ENCODE data around the gene KNSTRN.

The KNSTRN gene

DNA sequence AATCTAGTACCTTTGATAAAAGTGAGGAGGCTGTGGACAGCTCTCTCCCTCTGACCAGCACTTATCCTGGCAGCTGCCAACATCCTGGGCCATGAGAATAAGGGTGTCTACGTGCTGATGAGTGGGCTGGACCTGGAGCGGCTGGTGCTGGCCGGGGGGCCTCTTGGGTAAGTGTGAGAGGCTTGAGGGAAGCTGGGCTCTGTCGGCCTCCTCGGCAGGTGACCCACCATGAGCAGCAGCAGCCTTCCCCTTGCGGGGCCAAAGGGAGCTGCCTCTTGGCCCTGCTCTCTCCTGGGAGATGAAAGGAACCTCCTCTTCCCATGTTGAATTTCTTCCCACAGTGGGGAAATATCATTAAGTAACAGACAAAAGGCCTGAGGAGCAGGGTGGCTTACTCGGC is 32.3 kb downstream of the KNSTRN start:
- H3K9me3 ChIP-seq (replicated peaks; ENCODE audit: low read length), result no peaks in the 10 kb centered on the region

DNA sequence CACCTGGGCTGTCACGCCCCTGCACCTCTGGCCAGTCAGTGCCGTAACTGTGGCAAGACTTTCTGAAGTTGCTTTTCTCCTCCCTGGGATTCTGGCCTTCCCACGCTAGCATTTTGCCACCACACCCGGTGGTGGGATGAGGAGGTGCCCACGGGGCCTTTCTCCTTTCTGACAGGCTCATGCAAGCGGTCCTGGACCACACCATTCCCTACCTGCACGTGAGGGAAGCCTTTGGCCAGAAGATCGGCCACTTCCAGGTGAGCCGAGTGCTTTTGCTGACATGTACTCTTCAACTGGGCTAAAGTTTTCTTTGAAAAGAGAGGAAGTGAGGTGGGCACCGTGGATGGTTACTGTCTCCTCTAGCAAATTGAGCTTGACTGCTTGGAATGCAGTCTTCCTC is 32.7 kb downstream of the KNSTRN start:
- no peak overlapping the region for H3K4me2 ChIP-seq (ENCODE audit: low read length)
- peaks cover 66% of the 10 kb centered on the region for H3K36me3 ChIP-seq (ENCODE audit: insufficient read depth, low read length)
- no peak overlapping the region for H3K9ac ChIP-seq (ENCODE audit: low read depth, low read length)
- H3K4me1 ChIP-seq (ENCODE audit: control insufficient read depth, insufficient read depth, low read length), result no peaks in the 10 kb centered on the region
- no peak overlapping the region for H3K4me3 ChIP-seq (ENCODE audit: low read length)
- no peaks in the 10 kb centered on the region for H3K9me3 ChIP-seq (replicated peaks; ENCODE audit: low read length)
- no peaks in the 10 kb centered on the region for H3K27me3 ChIP-seq (ENCODE audit: control insufficient read depth, insufficient read depth, low read length)

More for the DNA sequence above, 32.3 kb downstream of the KNSTRN start:
- no peak overlapping the region for H3K4me2 ChIP-seq (ENCODE audit: low read length)
- H3K4me3 ChIP-seq (ENCODE audit: low read length), result no peak overlapping the region
- no peak overlapping the region for H3K9ac ChIP-seq (ENCODE audit: low read depth, low read length)
- no peaks in the 10 kb centered on the region for H3K4me1 ChIP-seq (ENCODE audit: control insufficient read depth, insufficient read depth, low read length)
- no peaks in the 10 kb centered on the region for H3K27me3 ChIP-seq (ENCODE audit: control insufficient read depth, insufficient read depth, low read length)
- peaks cover 66% of the 10 kb centered on the region for H3K36me3 ChIP-seq (ENCODE audit: insufficient read depth, low read length)

DNA sequence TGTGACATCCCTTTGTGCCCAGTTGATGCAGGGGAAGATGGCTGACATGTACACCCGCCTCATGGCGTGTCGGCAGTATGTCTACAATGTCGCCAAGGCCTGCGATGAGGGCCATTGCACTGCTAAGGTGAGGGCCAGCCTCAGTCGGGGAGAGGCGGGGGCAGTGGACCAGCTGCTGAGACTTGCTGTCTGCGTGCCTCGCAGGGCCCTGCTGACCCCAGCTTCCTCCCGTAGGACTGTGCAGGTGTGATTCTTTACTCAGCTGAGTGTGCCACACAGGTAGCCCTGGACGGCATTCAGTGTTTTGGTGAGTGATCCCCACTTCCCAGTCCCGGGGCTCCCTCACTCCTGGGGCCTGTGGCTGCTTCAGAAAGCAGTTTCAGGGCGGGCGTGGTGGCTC is 33.5 kb downstream of the KNSTRN start:
- Histone ChIP-seq H3K27me3 (ENCODE audit: control insufficient read depth, insufficient read depth, low read length) (no peaks in the 10 kb centered on the region), H3K4me1 (ENCODE audit: control insufficient read depth, insufficient read depth, low read length) (no peaks in the 10 kb centered on the region), H3K9me3 (replicated peaks; ENCODE audit: low read length) (no peaks in the 10 kb centered on the region), H3K4me2 (ENCODE audit: low read length) (no peak overlapping the region), H3K4me3 (ENCODE audit: low read length) (no peak overlapping the region), H3K36me3 (ENCODE audit: insufficient read depth, low read length) (peaks cover 58% of the 10 kb centered on the region), H3K9ac (ENCODE audit: low read depth, low read length) (no peak overlapping the region)

DNA sequence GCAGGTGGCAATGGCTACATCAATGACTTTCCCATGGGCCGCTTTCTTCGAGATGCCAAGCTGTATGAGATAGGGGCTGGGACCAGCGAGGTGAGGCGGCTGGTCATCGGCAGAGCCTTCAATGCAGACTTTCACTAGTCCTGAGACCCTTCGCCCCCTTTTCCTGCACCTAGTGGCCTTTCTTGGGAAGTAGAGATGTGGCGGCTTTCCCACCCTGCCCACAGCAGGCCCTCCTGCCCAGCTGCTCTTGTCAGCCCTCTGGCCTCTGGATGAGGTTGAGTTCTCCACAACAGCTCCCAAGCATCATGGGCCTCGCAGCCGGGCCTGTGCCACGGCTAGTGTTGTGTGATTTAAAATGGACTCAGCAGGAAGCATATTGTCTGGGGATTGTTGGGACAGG is 35.6 kb downstream of the KNSTRN start:
- Histone ChIP-seq H3K4me3 (ENCODE audit: low read length) (no peak overlapping the region), H3K4me2 (ENCODE audit: low read length) (no peak overlapping the region), H3K9ac (ENCODE audit: low read depth, low read length) (no peak overlapping the region), H3K36me3 (ENCODE audit: insufficient read depth, low read length) (peaks cover 38% of the 10 kb centered on the region), H3K27me3 (ENCODE audit: control insufficient read depth, insufficient read depth, low read length) (no peaks in the 10 kb centered on the region), H3K9me3 (replicated peaks; ENCODE audit: low read length) (no peaks in the 10 kb centered on the region), H3K4me1 (ENCODE audit: control insufficient read depth, insufficient read depth, low read length) (peaks cover 8% of the 10 kb centered on the region)

DNA sequence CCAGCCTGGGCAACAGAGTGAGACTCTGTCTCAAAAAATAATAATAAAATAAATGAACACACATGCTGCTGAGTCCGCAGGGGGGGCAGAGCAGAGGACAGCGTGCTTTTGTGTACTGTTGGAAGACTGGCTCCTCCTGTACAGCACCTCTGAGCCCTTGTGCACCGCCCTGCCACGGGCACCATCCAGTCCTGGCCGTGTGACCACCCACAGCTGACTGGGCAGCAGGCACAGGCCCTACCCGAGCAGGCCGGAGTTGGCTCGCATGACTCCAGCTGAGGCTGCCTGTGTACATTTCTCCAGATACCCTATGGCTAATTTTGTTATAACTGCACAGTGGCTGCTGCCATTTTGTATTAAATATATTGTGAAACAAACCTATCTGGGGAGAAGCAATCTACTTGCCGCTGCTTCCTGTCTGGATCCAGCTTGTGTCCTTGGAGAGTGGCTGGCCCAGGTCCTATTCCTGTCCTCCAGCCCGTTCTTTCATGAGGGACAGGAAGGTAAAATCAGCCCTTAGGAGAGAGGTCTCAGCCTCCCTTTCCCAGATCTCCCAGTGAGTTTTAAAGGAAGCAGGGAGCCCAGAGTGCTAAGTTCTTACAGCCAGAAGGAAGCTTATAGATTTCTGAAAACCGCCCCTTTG is 37.7 kb downstream of the KNSTRN start:
- H3K36me3 ChIP-seq (ENCODE audit: insufficient read depth, low read length), result peaks cover 23% of the 10 kb centered on the region
- peaks cover 8% of the 10 kb centered on the region for H3K4me1 ChIP-seq (ENCODE audit: control insufficient read depth, insufficient read depth, low read length)
- H3K9me3 ChIP-seq (replicated peaks; ENCODE audit: low read length), result no peaks in the 10 kb centered on the region
- H3K4me3 ChIP-seq (ENCODE audit: low read length), result no peak overlapping the region
- no peaks in the 10 kb centered on the region for H3K27me3 ChIP-seq (ENCODE audit: control insufficient read depth, insufficient read depth, low read length)
- H3K9ac ChIP-seq (ENCODE audit: low read depth, low read length), result no peak overlapping the region
- no peak overlapping the region for H3K4me2 ChIP-seq (ENCODE audit: low read length)

DNA sequence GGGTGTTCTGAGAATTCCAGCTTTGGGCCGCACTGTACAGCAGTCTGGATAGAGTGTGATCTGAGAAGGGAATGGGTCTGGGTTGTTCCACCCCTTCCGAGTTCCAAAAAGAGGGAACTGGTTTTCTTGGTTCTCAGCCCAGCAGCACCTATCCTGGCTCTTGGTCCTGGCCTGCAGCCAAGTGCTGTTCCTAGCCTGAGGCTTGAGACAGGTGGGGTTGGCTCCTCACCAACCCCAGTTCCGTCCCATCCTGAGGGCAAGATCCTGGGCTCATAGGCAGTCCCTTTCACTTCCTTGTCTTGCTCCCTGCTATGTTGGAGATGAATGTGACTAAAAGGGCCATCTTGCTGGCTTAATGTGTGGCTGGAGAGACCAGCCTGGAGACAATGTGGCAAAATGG is 38.3 kb downstream of the KNSTRN start:
- H3K9ac ChIP-seq (ENCODE audit: low read depth, low read length), result no peak overlapping the region
- H3K36me3 ChIP-seq (ENCODE audit: insufficient read depth, low read length), result peaks cover 17% of the 10 kb centered on the region
- H3K4me3 ChIP-seq (ENCODE audit: low read length), result no peak overlapping the region
- peaks cover 8% of the 10 kb centered on the region for H3K4me1 ChIP-seq (ENCODE audit: control insufficient read depth, insufficient read depth, low read length)
- no peak overlapping the region for H3K4me2 ChIP-seq (ENCODE audit: low read length)
- no peaks in the 10 kb centered on the region for H3K9me3 ChIP-seq (replicated peaks; ENCODE audit: low read length)
- no peaks in the 10 kb centered on the region for H3K27me3 ChIP-seq (ENCODE audit: control insufficient read depth, insufficient read depth, low read length)

DNA sequence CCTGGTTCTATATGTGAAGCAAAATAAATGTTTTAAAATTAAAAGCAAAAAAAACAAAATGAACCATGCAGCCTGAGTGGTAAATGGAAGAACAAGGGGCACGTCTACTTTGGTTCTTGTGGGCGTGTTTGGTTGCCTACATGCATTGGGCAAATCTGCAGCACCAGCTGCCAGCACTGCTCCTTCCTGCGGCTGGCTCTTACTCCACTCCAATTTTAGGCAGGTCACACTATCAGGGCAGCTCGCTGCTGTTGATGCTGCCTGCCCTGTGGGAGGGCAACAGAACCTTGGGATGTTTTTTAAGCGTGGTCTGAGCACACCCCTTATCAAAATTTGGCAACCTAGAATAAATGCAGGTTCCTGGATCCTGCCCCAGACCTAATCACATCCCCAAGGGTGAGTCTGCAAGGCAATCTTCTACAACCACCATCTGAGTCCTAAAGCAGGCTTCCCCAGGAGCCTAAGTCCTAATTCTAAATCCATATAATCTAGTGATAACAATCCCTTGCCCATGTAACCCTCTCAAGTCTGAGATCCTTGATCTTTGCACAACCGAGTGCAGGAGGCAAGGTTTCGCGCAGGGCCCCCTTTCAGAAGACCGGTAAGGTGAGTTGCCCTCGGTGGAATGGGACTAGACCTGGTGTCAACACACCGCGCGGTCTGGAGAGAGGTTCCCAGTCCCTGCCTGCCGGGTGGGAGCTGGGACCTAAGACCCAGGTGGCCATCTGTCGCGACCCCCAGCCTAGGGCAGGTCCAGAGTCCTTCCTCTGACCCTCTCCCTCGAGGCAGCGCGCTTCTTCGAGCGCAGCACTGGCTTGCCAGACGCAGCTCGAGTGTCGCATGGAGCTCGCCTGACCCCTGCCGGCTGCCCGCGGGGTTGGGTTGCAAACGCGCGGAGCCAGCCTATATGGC is 39.0 kb downstream of the KNSTRN start:
- no peak overlapping the region for H3K9ac ChIP-seq (ENCODE audit: low read depth, low read length)
- peaks cover 11% of the 10 kb centered on the region for H3K36me3 ChIP-seq (ENCODE audit: insufficient read depth, low read length)
- H3K27me3 ChIP-seq (ENCODE audit: control insufficient read depth, insufficient read depth, low read length), result no peaks in the 10 kb centered on the region
- peaks cover 8% of the 10 kb centered on the region for H3K4me1 ChIP-seq (ENCODE audit: control insufficient read depth, insufficient read depth, low read length)
- H3K4me3 ChIP-seq (ENCODE audit: low read length), result no peak overlapping the region
- H3K4me2 ChIP-seq (ENCODE audit: low read length), result peak overlapping the region; percentile 75
- H3K9me3 ChIP-seq (replicated peaks; ENCODE audit: low read length), result no peaks in the 10 kb centered on the region

DNA sequence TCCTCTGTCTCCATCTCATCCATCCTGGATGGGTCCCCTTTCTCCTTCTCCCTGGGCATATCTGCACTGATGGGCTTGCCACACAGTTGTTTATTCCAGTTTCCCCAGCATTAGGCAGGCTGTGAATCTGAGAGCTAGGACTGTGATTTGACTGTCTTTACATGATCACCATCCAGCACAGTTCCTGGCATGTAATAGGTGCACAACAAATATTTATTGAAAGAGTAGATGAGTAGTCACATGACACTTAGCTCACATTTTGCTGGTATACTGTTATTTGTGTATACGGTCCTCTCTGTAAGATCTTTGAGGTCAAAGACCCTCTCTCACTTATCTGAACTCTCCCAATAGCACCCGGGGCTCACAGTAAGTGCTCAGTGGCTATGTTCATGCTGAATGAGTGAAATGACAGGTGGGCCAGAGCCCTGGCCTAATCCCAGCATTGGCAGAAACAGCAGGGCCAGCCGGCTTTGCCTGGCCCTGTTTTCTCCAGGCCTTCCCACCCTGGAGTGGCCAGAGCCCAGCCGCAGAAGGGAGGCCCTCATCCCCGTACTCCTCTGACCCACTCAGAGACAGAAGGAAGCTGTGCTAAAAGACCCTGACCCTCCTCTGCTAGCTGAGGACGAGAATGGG is 42.1 kb downstream of the KNSTRN start:
- peaks cover 13% of the 10 kb centered on the region for H3K27me3 ChIP-seq (ENCODE audit: control insufficient read depth, insufficient read depth, low read length)
- no peaks in the 10 kb centered on the region for H3K9me3 ChIP-seq (replicated peaks; ENCODE audit: low read length)
- no peak overlapping the region for H3K4me2 ChIP-seq (ENCODE audit: low read length)
- peaks cover 8% of the 10 kb centered on the region for H3K4me1 ChIP-seq (ENCODE audit: control insufficient read depth, insufficient read depth, low read length)
- H3K36me3 ChIP-seq (ENCODE audit: insufficient read depth, low read length), result no peaks in the 10 kb centered on the region
- no peak overlapping the region for H3K9ac ChIP-seq (ENCODE audit: low read depth, low read length)
- no peak overlapping the region for H3K4me3 ChIP-seq (ENCODE audit: low read length)

DNA sequence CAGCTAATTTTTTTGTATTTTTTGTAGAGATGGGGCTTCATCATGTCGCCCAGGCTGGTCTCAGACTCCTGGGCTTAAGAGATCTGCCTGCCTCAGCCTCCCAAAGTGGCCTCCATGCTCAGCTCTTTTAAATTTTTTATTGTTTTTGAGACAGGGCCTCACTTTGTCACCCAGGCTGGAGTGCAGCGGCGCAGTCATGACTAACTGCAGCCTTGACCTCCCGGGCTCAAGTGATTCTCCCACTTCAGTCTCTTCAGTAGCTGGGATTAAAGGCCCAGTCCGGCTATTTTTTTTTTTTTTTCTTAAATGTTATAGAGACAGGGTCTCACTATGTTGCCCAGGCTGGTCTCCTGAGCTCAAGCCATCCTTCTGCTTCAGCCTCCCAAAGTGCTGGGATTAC is 43.2 kb downstream of the KNSTRN start:
- no peaks in the 10 kb centered on the region for H3K9me3 ChIP-seq (replicated peaks; ENCODE audit: low read length)
- peaks cover 24% of the 10 kb centered on the region for H3K27me3 ChIP-seq (ENCODE audit: control insufficient read depth, insufficient read depth, low read length)
- H3K9ac ChIP-seq (ENCODE audit: low read depth, low read length), result no peak overlapping the region
- no peak overlapping the region for H3K4me2 ChIP-seq (ENCODE audit: low read length)
- H3K4me3 ChIP-seq (ENCODE audit: low read length), result no peak overlapping the region
- peaks cover 15% of the 10 kb centered on the region for H3K4me1 ChIP-seq (ENCODE audit: control insufficient read depth, insufficient read depth, low read length)
- H3K36me3 ChIP-seq (ENCODE audit: insufficient read depth, low read length), result no peaks in the 10 kb centered on the region

DNA sequence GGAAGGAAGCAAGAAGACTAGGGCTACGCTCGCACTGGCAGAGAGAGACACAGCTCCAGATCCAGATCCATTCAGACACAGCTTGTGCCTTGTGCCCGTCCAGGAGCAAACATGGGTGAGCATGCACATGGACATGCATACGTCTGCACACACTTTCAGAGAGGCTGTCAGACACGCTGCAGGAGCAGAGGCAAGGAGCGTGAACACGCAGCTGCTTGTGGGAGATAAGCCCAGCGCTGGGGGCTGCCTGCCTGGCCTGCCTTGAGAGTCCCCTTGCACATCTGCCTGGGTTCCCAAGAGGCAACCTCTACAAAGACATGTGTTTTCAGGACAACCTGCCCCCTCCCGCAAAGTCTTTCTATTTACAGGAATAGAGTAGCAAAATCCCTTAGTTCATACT is 44.7 kb downstream of the KNSTRN start:
- Histone ChIP-seq H3K9me3 (replicated peaks; ENCODE audit: low read length) (no peaks in the 10 kb centered on the region), H3K36me3 (ENCODE audit: insufficient read depth, low read length) (no peaks in the 10 kb centered on the region), H3K4me1 (ENCODE audit: control insufficient read depth, insufficient read depth, low read length) (peaks cover 6% of the 10 kb centered on the region), H3K4me2 (ENCODE audit: low read length) (no peak overlapping the region), H3K27me3 (ENCODE audit: control insufficient read depth, insufficient read depth, low read length) (peaks cover 29% of the 10 kb centered on the region), H3K4me3 (ENCODE audit: low read length) (no peak overlapping the region), H3K9ac (ENCODE audit: low read depth, low read length) (no peak overlapping the region)

DNA sequence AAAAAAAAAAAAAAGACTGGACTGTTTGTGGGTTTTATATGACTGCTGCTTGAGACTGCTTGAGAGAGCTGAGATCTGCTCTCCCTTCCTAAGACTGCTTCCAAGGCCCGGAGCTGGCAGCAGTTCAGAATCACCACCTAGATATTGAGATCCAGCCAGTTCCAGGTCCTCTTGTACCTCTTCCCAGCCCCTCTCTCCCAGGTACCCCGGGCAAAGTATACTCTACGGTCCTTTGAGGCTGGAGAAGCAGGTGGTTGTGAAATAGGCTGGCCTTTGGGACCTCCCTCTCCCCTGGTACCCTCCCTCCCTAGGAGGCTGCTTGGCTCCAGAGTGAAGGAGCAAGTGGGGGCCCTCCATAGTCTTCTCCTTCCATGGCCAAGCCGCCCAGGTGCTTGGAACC is 45.7 kb downstream of the KNSTRN start:
- H3K27me3 ChIP-seq (ENCODE audit: control insufficient read depth, insufficient read depth, low read length), result peaks cover 39% of the 10 kb centered on the region
- H3K4me2 ChIP-seq (ENCODE audit: low read length), result no peak overlapping the region
- H3K36me3 ChIP-seq (ENCODE audit: insufficient read depth, low read length), result no peaks in the 10 kb centered on the region
- peaks cover 6% of the 10 kb centered on the region for H3K4me1 ChIP-seq (ENCODE audit: control insufficient read depth, insufficient read depth, low read length)
- no peak overlapping the region for H3K9ac ChIP-seq (ENCODE audit: low read depth, low read length)
- no peaks in the 10 kb centered on the region for H3K9me3 ChIP-seq (replicated peaks; ENCODE audit: low read length)
- H3K4me3 ChIP-seq (ENCODE audit: low read length), result no peak overlapping the region

All from skeletal muscle satellite cell (primary cell).